Parathyroid adenoma (tissue), 2 donors: ENCODE data around the gene CIDEA.

Experiments
- H2AFZ ChIP-seq: fragments of 300-600 bp; sonication (generic); one replicate; pipeline ENCODE4 v1.7.0; 2017; ENCODE audit warnings: antibody characterized with exemption, mild to moderate bottlenecking
- H3K27ac ChIP-seq: fragments of 300-600 bp; sonication (generic); one replicate; pipeline ENCODE4 v1.7.0; 2017
- H3K27me3 ChIP-seq: fragments of 300-600 bp; sonication (generic); one replicate; pipeline ENCODE4 v1.7.0; 2017; ENCODE audit warnings: low read length; ENCODE audit not compliant: control insufficient read depth, insufficient read depth
- H3K36me3 ChIP-seq: fragments of 300-600 bp; sonication (generic); one replicate; pipeline ENCODE4 v1.7.0; 2017; ENCODE audit warnings: low read length; ENCODE audit not compliant: control insufficient read depth, insufficient read depth
- H3K4me1 ChIP-seq: fragments of 300-600 bp; sonication (generic); one replicate; pipeline ENCODE4 v1.7.0; 2017; ENCODE audit warnings: control low read depth
- H3K4me2 ChIP-seq: fragments of 300-600 bp; sonication (generic); one replicate; pipeline ENCODE4 v1.7.0; 2017; ENCODE audit warnings: low read length
- H3K4me3 ChIP-seq: fragments of 300-600 bp; sonication (generic); one replicate; pipeline ENCODE4 v1.7.0; 2017; ENCODE audit warnings: low read depth, low read length
- H3K79me2 ChIP-seq: fragments of 300-600 bp; sonication (generic); one replicate; pipeline ENCODE4 v1.7.0; 2017; ENCODE audit warnings: control low read depth
- H3K9ac ChIP-seq: fragments of 300-600 bp; sonication (generic); one replicate; pipeline ENCODE4 v1.7.0; 2017; ENCODE audit warnings: mild to moderate bottlenecking
- H3K9me3 ChIP-seq: fragments of 300-600 bp; sonication (generic); one replicate; pipeline ENCODE4 v1.7.0; 2017; ENCODE audit warnings: low read length; ENCODE audit not compliant: control insufficient read depth
- TF ChIP-seq, protein P1 (sequence below): fragments of 300-600 bp; sonication (generic); IDR thresholded peaks from one replicate; pipeline ENCODE4 v1.7.0; 2017; ENCODE audit warnings: antibody characterized with exemption, mild to moderate bottlenecking
- donor health status: primary hyperparathyroidism.

Gene CIDEA

DNA sequence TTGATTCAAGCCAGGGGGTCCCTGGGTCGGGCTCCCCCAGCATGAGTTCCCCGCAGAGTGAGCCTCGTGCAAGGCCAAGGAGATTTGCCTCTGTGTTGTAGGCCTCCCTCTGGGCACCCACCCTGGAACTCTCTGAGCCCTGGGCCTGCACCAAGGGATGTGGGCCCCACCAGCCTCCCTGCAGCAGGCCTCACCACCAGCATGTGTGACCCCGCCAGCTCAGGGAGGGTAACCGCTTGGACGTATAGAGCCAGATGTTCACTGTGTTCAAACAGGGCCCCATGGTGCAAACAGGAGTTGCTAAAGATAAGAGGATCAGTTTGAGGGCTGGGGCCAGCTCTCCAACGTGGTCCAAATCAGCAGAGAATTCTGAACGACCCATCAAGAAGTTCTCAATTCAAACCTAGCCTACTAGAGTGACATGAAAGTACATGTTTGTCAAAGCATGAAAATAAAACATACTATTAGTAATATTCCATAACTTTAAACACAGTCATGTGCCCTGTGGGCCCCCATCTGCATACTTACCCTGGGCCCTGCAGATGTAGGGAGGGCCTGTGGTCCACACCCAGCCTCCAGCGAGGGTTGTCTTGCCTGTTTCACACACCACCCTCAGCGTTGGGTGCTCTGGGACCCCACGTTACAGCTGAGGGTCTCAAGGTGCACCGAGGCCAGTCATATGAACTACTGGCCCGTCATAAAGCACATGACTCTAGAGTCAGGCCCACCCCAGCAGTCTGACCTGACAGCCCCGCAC, 48.4 kb downstream of the CIDEA start:
- Histone ChIP-seq H3K79me2 (no peaks in the 10 kb centered on the region), H3K4me1 (peaks cover 6% of the 10 kb centered on the region), H2AFZ (no peak overlapping the region), H3K9me3 (no peaks in the 10 kb centered on the region), H3K36me3 (no peaks in the 10 kb centered on the region), H3K4me3 (no peak overlapping the region), H3K27me3 (no peaks in the 10 kb centered on the region), H3K9ac (no peak overlapping the region), H3K4me2 (no peak overlapping the region), H3K27ac (no peak overlapping the region)
- TF ChIP-seq, protein P1, sequence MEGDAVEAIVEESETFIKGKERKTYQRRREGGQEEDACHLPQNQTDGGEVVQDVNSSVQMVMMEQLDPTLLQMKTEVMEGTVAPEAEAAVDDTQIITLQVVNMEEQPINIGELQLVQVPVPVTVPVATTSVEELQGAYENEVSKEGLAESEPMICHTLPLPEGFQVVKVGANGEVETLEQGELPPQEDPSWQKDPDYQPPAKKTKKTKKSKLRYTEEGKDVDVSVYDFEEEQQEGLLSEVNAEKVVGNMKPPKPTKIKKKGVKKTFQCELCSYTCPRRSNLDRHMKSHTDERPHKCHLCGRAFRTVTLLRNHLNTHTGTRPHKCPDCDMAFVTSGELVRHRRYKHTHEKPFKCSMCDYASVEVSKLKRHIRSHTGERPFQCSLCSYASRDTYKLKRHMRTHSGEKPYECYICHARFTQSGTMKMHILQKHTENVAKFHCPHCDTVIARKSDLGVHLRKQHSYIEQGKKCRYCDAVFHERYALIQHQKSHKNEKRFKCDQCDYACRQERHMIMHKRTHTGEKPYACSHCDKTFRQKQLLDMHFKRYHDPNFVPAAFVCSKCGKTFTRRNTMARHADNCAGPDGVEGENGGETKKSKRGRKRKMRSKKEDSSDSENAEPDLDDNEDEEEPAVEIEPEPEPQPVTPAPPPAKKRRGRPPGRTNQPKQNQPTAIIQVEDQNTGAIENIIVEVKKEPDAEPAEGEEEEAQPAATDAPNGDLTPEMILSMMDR, result no peak

DNA sequence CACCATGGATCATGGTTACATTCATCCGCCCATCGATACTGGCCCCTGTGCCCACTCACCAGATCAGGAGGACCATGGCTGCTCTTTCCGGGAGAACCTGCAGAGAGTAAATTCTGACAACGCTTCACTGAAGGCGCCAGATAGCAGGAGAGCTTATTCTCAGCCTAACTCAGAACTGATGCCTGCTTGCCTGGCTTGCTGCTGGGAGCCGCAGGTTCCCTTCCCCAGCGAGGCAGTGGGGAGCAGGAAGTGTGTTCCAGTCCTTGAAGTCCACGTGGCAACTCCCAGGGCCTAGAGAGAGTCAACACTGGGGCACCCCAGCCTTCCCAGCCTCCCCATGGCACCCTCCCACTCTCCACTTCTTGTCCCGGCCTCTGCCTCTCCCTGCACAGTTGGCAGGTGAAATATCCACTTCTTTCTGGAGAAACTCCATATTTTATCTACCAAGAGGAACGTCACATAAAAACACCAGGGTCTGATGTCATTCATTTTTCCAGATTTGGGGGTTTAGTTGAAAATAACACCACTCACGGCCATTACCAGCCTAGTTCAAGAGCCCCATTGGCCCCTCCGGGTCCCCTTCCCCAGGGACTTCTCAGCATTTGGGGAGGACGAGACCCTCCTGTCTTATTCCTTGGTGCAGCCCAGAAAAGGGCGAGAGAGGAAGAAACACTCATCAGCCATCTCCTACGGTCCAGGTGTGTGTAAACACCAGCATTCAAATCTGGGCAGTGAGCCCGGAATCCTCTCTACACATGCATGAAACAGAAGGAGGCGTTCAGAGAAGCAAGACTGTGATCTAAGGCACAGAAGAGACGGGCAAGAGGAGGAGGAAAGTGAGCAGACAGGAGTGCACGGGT, 50.4 kb downstream of the CIDEA start:
- H3K4me1 ChIP-seq, result peaks cover 6% of the 10 kb centered on the region
- H2AFZ ChIP-seq, result no peak overlapping the region
- H3K4me3 ChIP-seq, result no peak overlapping the region
- H3K9me3 ChIP-seq, result no peaks in the 10 kb centered on the region
- H3K27me3 ChIP-seq, result no peaks in the 10 kb centered on the region
- TF ChIP-seq, protein P1, result no peak
- no peaks in the 10 kb centered on the region for H3K79me2 ChIP-seq
- H3K4me2 ChIP-seq, result no peak overlapping the region
- no peak overlapping the region for H3K27ac ChIP-seq
- no peaks in the 10 kb centered on the region for H3K36me3 ChIP-seq
- no peak overlapping the region for H3K9ac ChIP-seq

DNA sequence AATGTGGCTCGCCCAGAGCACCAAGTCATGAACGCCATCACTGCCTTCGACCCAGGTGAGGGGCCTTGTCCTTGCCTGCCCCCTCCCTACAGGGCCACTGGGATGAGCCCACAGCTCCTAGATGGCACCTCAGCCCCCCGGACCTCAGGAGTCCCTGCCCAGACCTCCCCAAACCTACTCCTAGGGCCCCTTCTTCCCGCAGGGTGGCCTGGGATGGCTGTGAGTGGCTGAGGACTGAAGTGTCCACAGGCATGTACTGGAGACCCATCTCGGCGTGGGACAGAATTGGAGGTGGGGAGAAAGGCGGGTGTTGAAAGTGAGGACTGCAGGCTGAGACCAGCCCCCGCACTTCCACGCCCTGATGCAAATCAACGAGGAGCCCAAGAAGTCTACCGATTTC, 51.0 kb downstream of the CIDEA start:
- H2AFZ ChIP-seq, result no peak overlapping the region
- H3K79me2 ChIP-seq, result no peaks in the 10 kb centered on the region
- H3K4me3 ChIP-seq, result no peak overlapping the region
- H3K27ac ChIP-seq, result no peak overlapping the region
- peaks cover 6% of the 10 kb centered on the region for H3K4me1 ChIP-seq
- TF ChIP-seq, protein P1, result no peak
- H3K36me3 ChIP-seq, result no peaks in the 10 kb centered on the region
- no peaks in the 10 kb centered on the region for H3K27me3 ChIP-seq
- H3K4me2 ChIP-seq, result no peak overlapping the region
- H3K9me3 ChIP-seq, result no peaks in the 10 kb centered on the region
- H3K9ac ChIP-seq, result no peak overlapping the region

DNA sequence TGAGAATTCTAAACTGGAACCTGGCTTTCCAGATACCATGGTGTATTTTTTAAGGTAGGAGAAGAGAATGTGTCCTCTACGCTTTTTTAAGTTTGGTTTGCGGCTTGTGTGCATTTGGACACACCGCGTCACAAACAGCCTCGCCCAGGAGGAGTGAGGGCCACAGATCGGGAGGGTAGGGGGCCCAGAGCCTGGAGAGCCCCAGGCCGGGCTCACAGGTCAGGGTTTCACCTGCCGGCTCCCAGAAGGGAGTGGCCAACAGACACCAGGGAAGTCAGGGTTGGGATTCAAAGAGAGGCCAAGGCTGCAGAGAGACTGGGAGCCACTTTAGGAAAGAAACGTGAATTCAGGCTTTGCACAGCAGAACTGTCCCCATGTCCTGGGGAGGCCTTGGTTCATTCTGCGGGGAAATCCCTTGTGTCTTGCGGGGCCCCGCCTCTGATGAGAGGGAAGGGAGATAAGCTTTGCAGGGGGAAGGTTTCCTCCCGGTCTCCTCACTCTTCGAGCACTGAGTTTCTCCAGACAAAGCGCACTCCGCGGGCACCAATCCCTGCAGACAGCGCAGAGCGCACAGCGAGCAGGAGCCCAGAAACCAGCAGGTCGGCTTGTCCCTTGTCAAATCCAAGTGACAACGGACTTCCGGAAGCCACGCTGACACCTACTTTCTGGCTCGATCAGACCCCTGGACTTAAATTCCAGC, 51.9 kb downstream of the CIDEA start:
- Histone ChIP-seq H3K4me3 (no peak overlapping the region), H3K27ac (no peak overlapping the region), H3K27me3 (no peaks in the 10 kb centered on the region), H3K4me2 (no peak overlapping the region), H2AFZ (no peak overlapping the region), H3K36me3 (no peaks in the 10 kb centered on the region), H3K9me3 (no peaks in the 10 kb centered on the region), H3K79me2 (no peaks in the 10 kb centered on the region), H3K9ac (no peak overlapping the region), H3K4me1 (peaks cover 6% of the 10 kb centered on the region)
- TF ChIP-seq, protein P1, result no peak
